Lung (tissue), 12 donors: ENCODE data around the gene ZNF544. TPM values are rescaled to one million over a fixed set of nuclear protein-coding genes. Genes with fewer than 3 reads are reported as not detected.

Experiments
- ATAC-seq: fragments of 200-7000 bp; cut with Tn5 transposase; one replicate; pipeline ENCODE4 v1.9.1; 2020; ENCODE audit warnings: moderate number of reproducible peaks; ENCODE audit not compliant: insufficient read depth, low FRiP score
- DNase-seq, 3 donors: peaks; one replicate each; pipeline ENCODE4 v3.0.0-alpha.2; 2013 to 2017
- H3K27ac ChIP-seq, 2 donors: one replicate each; pipeline ENCODE4 v1.5.1; 2013; ENCODE audit warnings: mild to moderate bottlenecking in 2 of 2, moderate library complexity in 2 of 2, control low read depth in 1 of 2, inconsistent platforms in 1 of 2, low read depth in 1 of 2, low read length in 1 of 2
- H3K27me3 ChIP-seq, 3 donors: one replicate each; pipeline ENCODE4 v1.5.1; 2013; ENCODE audit warnings: low read length in 2 of 3; ENCODE audit not compliant: control insufficient read depth in 3 of 3, insufficient read depth in 3 of 3
- H3K36me3 ChIP-seq, 4 donors: one replicate each; pipeline ENCODE4 v1.5.1; 2013; ENCODE audit warnings: low read length in 4 of 4, mild to moderate bottlenecking in 1 of 4, moderate library complexity in 1 of 4; ENCODE audit not compliant: control insufficient read depth in 4 of 4, insufficient read depth in 4 of 4
- H3K4me1 ChIP-seq, 5 donors: one replicate each; pipeline ENCODE4 v1.5.1; 2013; ENCODE audit warnings: low read length in 5 of 5, mild to moderate bottlenecking in 2 of 5, moderate library complexity in 1 of 5; ENCODE audit not compliant: control insufficient read depth in 5 of 5, insufficient read depth in 5 of 5
- H3K4me3 ChIP-seq: one replicate; pipeline ENCODE4 v1.5.1; 2013; ENCODE audit warnings: mild to moderate bottlenecking, control low read depth, moderate library complexity
- H3K9ac ChIP-seq, 2 donors: one replicate each; pipeline ENCODE4 v1.5.1; 2013; ENCODE audit warnings: low read length in 2 of 2, control low read depth in 1 of 2; ENCODE audit not compliant: insufficient read depth in 1 of 2
- H3K9me3 ChIP-seq, 4 donors: one replicate each; pipeline ENCODE4 v1.5.1; 2013; ENCODE audit warnings: low read length in 3 of 4, mild to moderate bottlenecking in 1 of 4, moderate library complexity in 1 of 4; ENCODE audit not compliant: control insufficient read depth in 4 of 4, insufficient read depth in 3 of 4
- WGBS, 2 donors: extraction: QIAGEN DNeasy Blood & Tissue Kit; methylation state at CpG; one replicate each; pipeline ENCODE4 v1.1.7; 2013; 5-methylcytosine and 5-hydroxymethylcytosine counted together
- polyA plus RNA-seq, 2 donors: library from polyadenylated mRNA; stranded (reverse); fragments of 200-250 nt; gene quantifications; one replicate each; pipeline ENCODE4 v1.2.1, GENCODE V29; 2013
- total RNA-seq, 2 donors: library from RNA; depleted of rRNA in 1 of 2; stranded (reverse); fragments of >200 nt in 1 of 2; gene quantifications; one replicate each; pipeline ENCODE4 v1.2.1, GENCODE V29; 2014 to 2021
- TF ChIP-seq, protein P1 (sequence below): IDR thresholded peaks from 2 replicates; pipeline ENCODE4 v1.5.1; 2012; ENCODE audit warnings: mild to moderate bottlenecking; ENCODE audit errors: control extremely low read depth, extremely low read depth
- donor health status: control.
- donor health status: control.
- donor health status: Bipolar disorder and iron deficiency.
- donor health status: healthy.
- donor health status: DM: yes; HTN: yes; CAD: no.

The ZNF544 gene
- total and polyA plus RNA-seq, 4 donors: 9.6 to 41.6 (median 16.7) TPM

GRCh38 chr19:58262922-58263296 lies 34.2 kb downstream of the ZNF544 start:
- ATAC-seq (no peak), DNase-seq (no peak)
- WGBS, 2 donors: 98 to 99% methylated on average over 7 of the region's 7 CpGs
- no peak overlapping the region for H3K27ac ChIP-seq
- H3K9me3 ChIP-seq: peaks cover 44 to 85% (median 72%) of the 10 kb centered on the region in 4 donors
- H3K27me3 ChIP-seq: no peaks in the 10 kb centered on the region
- TF ChIP-seq, protein P1, sequence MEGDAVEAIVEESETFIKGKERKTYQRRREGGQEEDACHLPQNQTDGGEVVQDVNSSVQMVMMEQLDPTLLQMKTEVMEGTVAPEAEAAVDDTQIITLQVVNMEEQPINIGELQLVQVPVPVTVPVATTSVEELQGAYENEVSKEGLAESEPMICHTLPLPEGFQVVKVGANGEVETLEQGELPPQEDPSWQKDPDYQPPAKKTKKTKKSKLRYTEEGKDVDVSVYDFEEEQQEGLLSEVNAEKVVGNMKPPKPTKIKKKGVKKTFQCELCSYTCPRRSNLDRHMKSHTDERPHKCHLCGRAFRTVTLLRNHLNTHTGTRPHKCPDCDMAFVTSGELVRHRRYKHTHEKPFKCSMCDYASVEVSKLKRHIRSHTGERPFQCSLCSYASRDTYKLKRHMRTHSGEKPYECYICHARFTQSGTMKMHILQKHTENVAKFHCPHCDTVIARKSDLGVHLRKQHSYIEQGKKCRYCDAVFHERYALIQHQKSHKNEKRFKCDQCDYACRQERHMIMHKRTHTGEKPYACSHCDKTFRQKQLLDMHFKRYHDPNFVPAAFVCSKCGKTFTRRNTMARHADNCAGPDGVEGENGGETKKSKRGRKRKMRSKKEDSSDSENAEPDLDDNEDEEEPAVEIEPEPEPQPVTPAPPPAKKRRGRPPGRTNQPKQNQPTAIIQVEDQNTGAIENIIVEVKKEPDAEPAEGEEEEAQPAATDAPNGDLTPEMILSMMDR: no peak
- H3K4me3 ChIP-seq: no peak overlapping the region
- no peak overlapping the region for H3K9ac ChIP-seq
- H3K36me3 ChIP-seq: peaks cover 17 to 79% (median 69%) of the 10 kb centered on the region in 4 donors
- no peaks in the 10 kb centered on the region for H3K4me1 ChIP-seq

DNA sequence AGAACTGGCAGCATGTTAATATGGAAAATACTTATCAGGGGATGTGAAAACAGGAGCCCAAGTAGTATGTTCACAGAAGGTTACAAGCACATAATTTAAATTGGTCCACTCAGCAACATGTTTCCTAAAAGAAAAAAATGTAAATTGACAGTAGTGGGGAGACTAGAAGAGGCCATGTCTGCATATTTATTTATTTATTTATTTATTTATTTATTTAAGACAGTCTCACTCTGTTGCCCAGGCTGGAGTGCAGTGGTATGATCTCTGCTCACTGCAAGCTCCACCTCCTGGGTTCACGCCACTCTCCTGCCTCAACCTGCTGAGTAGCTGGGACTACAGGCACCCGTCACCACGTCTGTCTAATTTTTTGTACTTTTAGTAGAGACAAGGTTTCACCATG lies 36.4 kb downstream of the ZNF544 start:
- Histone ChIP-seq H3K27ac (no peak overlapping the region), H3K4me1 (no peaks in the 10 kb centered on the region), H3K27me3 (no peaks in the 10 kb centered on the region), H3K36me3 (peaks cover 13 to 57% (median 51%) of the 10 kb centered on the region in 4 donors), H3K9ac (no peak overlapping the region), H3K4me3 (no peak overlapping the region), H3K9me3 (peaks cover 34 to 79% (median 64%) of the 10 kb centered on the region in 4 donors)
- TF ChIP-seq, protein P1: no peak
- DNase-seq: no peak
- WGBS, 2 donors: 98 to 99% methylated on average over 3 of the region's 3 CpGs
- no peak for ATAC-seq

DNA sequence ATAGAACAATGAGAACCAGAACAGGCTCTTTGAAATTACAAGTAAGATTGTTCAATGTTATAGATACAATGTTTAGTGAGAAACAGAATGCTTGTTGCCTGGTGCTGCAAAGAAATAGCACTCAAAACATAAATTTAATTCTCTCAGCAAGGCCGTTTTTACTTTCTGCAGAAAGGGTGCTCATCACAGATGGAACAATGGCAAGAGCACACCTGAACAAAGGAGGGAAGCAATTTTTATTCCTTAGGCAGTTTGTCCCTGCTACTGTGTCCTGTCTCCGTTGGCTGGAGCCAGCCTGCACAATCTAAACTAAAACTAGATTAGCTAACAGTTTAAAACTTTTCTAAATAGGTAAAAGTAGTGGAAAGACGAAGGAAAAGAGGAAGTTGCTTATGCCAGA lies 39.6 kb downstream of the ZNF544 start:
- H3K9ac ChIP-seq: no peak overlapping the region
- peaks cover 12 to 69% (median 43%) of the 10 kb centered on the region in 4 donors for H3K9me3 ChIP-seq
- H3K27me3 ChIP-seq: no peaks in the 10 kb centered on the region
- TF ChIP-seq, protein P1: no peak
- 92 to 96% methylated on average over 3 of the region's 3 CpGs for WGBS, 2 donors
- H3K36me3 ChIP-seq: peaks cover 10 to 34% (median 32%) of the 10 kb centered on the region in 4 donors
- no peaks in the 10 kb centered on the region for H3K4me1 ChIP-seq
- DNase-seq (no peak), ATAC-seq (no peak)
- H3K4me3 ChIP-seq: no peak overlapping the region
- H3K27ac ChIP-seq: no peak overlapping the region

DNA sequence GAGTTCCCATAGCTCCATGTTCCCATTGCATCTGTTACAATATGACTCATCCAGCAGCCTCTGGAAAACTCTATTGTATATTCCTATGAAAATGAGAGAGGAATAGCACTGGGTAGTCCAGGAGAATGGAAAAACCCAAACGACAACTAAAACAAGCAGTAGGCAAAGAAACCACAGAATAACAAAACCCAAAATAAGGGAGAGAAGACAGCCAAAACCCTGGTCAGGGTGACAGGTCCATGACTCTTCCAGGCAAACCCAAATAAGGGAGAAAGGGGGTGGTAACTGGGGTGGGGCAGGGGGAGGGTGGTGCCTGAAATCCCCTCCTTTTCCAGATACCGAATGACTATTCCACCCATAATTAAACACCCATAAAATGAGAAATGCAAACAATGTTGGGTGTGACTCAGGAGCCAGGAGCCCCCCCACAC lies 46.1 kb downstream of the ZNF544 start:
- DNase-seq: no peak
- no peak overlapping the region for H3K27ac ChIP-seq
- H3K9ac ChIP-seq: no peak overlapping the region
- peaks cover 0 to 5% (median 0%) of the 10 kb centered on the region in 5 donors for H3K4me1 ChIP-seq
- TF ChIP-seq, protein P1: no peak
- no peak for ATAC-seq
- peaks cover 3 to 29% (median 20%) of the 10 kb centered on the region in 4 donors for H3K9me3 ChIP-seq
- peaks cover 6 to 38% (median 22%) of the 10 kb centered on the region in 4 donors for H3K36me3 ChIP-seq
- H3K27me3 ChIP-seq: no peaks in the 10 kb centered on the region
- WGBS, 2 donors: 90 to 98% methylated on average over 2 of the region's 2 CpGs
- H3K4me3 ChIP-seq: no peak overlapping the region
